GM21381 (cell line): ENCODE results near the gene CCDC148.

Experiments used
- ATAC-seq: cut with Tn5 transposase; IDR thresholded peaks from one replicate; pipeline ENCODE4 v1.9.1; 2021; ENCODE audit warnings: mild to moderate bottlenecking, moderate library complexity; ENCODE audit not compliant: unreplicated experiment

Gene CCDC148

DNA sequence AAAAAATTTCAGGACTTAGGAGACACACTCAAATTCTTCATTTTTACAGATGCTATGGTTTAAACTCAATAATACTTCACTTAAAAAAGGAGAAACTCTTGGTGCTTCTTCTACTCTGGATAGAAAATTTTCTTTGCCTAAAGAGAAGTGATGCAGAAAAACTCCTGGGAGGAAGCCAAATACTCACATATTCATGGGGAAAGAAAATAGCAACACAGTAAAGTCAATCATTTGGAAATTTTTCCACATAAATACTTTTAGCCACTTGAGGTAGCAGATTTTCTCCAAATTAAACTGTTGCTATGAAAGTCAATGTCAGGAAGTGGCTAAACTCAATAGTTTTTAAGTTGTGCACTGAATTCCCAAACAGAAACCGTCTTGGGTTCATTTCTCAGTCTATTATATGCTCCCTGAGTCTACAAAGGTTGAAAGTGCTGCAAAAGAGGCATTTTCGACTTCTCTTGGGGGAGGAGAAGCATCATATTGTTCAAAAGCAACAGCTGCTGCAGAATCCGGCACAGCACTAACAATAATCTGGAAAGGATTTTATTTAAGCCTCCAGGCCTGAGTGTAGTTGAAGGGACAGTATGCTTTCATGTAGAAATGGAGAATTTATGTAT is 273.8 kb downstream of the CCDC148 start:
- ATAC-seq, result no peak

DNA sequence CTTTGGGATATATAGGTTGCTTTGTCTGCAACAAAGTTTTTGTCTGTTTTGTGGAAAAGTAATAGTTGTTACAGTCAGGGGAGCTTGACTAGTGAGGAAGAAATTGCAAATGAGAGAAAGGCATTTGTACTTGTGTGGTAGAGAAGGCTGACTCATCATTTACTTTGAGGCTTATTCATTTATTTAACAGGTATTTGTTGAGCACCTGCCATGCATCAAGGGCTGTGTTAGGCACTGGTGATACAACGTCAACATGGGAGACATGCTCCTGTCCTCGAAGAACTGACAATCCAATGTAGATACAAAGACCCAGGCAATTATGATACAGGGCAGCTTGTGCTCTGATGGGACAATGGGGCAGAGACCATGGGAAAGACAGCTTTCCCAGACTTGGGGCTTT is 275.4 kb downstream of the CCDC148 start:
- ATAC-seq, result no peak

- ATAC-seq, result no peak
Observed at GRCh38 chr2:158179660-158180059, 276.9 kb downstream of the CCDC148 start.

GRCh38 chr2:158178646-158179045 is 277.9 kb downstream of the CCDC148 start:
- no peak for ATAC-seq

DNA sequence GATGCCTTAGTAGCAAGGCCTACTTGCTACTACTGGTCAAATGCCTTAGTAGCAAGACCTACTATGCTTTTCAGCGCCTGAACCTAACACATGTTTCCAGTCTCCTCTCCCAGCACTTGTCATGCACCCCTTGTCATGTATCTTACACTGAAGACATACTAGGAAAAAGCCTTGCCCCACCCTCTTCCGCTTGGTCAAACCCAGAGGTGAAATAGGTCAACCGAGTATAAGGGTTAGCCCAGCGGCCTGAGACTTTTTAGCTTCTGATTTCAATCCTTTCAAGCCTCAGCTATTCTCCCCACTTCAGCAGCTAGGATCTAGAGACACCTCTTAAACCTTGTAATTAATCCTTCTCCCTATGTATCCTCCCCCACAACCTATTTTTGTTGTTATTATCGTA is 281.6 kb downstream of the CCDC148 start:
- no peak for ATAC-seq

GRCh38 chr2:158174495-158174894 is 282.1 kb downstream of the CCDC148 start:
- no peak for ATAC-seq

DNA sequence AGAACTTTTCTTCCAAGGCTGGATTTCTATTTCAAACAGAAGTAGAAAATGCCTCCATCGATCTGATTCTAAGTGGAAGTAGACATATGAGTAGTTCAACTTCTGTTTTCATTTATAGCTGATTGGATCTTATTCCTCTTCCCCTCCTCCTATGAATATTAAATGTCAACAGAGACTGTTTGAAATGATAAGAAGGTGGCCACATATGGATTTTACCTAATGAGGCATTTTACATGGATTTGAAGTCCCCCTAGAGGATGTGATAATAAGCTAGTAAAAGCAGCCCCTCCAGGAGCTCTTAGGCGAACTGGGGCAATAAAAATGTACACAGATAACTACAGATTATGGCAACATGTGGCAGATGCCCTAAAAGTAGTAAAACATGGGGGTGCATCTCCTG is 283.8 kb downstream of the CCDC148 start:
- ATAC-seq, result no peak

- ATAC-seq, result no peak
Observed at GRCh38 chr2:158154596-158154995, 302.0 kb downstream of the CCDC148 start.

GRCh38 chr2:158153270-158154015 is 303.1 kb downstream of the CCDC148 start:
- ATAC-seq, result no peak

DNA sequence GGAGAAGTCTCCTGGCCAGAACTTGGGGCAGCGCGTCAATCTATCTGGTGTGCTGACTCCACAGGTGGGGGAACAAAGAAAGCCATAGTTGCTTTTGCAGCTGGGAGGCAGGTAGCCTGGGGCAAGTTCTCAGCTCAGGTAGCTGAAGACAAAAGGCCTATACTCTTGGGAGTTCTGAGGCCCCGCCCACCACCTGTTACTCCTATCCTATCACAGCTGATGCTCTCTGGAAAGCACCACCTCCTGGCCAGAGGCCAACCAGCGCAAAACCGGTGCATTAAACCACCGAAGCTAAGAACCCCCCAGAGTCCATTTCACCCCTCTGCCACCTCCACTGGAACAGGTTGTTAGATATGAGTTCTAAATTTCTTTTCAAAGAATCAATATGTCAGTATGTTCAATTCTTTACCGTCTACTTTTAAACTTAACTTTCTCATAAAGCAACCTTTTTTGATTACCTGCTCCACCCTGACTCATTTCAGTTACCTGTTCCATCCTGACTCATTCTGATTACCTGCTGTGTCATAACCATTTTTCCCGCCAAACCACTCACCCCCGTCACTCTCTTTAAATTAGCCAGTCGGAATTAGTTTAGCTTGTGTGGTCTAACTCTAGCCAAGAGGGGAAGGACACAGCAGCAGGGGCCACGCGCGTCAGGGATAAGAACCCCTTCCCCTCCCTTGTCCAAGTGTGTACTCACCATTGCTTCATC is 311.5 kb downstream of the CCDC148 start:
- no peak for ATAC-seq

- no peak for ATAC-seq
Observed at GRCh38 chr2:158143703-158144360, 312.7 kb downstream of the CCDC148 start.

DNA sequence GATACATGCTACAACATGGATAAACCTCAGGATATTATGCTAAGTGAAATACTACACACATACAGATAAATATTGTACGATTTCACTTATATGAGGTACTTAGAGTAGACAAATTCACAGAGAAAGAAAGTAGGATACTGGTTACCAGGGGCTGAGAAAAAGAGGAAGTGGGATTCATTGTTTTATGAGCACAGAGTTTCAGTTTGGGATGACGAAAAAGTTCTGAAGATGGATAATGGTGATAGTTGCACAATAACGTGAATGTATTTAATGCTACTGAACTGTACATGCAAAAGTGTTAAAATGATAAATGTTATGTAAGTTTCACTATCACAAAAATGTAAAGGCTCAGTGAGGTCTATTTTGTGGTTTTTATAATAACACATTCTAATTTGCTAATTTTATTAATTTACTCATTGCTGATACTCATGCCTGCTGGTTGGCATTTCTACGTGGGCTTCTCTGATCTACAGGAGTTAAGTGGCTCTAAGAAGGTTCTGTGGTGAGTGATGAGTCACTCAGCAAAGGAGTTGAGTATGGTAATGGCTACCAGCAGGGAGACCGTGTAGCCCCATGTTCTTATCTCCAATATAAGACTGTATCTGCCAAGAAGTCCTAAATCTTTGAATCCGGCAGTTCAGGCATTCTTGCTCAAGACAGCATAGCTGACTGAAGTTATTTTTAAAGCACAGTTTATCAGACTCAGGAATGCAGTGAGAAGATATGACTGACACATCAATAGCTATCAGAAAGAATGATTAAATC is 313.8 kb downstream of the CCDC148 start:
- no peak for ATAC-seq

DNA sequence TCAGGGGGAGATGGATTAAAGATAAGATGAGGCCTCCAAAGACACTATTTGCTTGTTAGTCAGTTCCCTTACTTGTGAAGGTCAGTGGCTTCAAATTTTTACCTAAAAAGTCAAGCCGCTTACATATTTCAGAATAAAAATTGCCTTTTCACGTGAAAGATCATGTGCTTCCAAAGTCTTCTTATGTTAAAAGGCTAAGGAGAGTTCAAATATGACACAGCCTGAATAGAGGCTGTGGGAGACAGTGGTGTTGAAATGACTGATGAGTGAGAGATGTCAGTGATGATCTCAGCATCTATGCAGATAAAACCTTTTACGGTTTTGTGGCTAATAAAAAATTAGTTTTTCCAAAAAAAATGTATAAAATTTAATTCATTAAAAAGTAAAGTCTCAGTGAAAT is 314.4 kb downstream of the CCDC148 start:
- ATAC-seq, result no peak

DNA sequence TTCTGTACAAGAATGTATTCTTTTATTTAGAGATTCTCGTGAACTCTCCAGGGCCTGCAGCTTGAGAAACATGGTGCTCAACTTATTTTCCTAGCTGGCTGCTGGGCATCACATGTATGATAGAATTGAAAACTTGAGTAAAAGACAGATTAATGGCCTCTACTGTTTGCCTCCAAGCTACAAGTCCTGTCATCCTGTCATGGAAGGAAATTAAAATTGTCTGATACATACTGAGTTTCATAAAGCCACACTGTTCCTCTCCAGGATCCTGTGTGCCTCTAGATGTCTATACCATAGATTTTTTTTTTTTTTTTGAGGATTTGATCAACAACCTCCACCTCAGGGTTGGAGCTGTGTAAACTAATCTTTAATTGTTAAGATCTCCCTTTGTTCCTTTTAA is 316.4 kb downstream of the CCDC148 start:
- ATAC-seq, result no peak

DNA sequence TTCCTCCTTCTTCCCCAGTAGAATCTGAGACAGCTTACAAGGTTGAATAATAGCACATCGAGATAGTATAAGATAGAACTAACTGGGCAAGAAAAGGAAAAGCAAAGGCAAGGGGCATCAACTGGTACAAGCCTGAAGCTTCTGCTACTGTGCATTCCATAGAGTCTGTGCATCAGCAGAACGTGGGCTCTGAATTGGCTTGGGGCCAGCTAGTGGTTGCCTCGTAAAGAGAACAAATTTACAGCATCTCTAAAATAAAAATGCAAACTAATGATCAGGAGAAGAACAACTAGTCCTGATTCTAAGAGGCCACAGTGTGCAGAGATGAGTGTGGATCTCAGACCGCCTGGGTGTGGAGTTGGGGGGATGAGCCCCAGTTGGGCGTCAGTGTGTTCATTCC is 318.3 kb downstream of the CCDC148 start:
- ATAC-seq, result no peak

GRCh38 chr2:158135096-158135495 is 321.5 kb downstream of the CCDC148 start:
- ATAC-seq, result no peak

DNA sequence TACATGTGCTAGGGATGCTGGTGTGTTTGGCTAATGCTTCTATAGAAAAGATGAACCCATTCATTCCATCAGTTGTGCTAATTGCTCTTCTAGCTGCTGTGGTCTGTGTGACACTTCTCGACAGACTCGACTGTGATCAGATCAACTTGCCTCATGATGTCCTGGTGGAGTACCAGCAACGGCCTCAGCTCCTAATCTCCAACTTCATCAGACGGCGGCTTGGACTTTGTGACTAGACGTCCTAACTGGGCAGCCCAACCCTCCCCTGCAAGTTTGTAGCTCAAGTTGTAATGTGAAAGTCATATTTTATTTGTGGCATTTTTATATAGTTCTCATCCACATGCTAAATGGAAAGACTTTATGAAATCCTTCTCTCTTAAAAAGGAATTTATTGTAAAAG is 321.9 kb downstream of the CCDC148 start:
- ATAC-seq, result no peak

GRCh38 chr2:158134055-158134454 is 322.5 kb downstream of the CCDC148 start:
- ATAC-seq, result no peak

- ATAC-seq, result no peak
Observed at GRCh38 chr2:158131919-158132566, 324.5 kb downstream of the CCDC148 start.

- no peak for ATAC-seq
Observed at GRCh38 chr2:158131483-158131912, 325.1 kb downstream of the CCDC148 start.
